Measurements from ENCODE around the gene FCHSD2. TPM values are rescaled to one million over a fixed set of nuclear protein-coding genes. Genes with fewer than 3 reads are reported as not detected.
A peak's percentile ranks its signal among the peaks of the same experiment; 100 is the strongest.

FCHSD2 gene
- total and polyA plus RNA-seq, 2 of the 13 experiments (the other 11 are each of a cell fraction or from before 2014, with no cell fraction given), result 20.5 to 24.8 TPM

DNA sequence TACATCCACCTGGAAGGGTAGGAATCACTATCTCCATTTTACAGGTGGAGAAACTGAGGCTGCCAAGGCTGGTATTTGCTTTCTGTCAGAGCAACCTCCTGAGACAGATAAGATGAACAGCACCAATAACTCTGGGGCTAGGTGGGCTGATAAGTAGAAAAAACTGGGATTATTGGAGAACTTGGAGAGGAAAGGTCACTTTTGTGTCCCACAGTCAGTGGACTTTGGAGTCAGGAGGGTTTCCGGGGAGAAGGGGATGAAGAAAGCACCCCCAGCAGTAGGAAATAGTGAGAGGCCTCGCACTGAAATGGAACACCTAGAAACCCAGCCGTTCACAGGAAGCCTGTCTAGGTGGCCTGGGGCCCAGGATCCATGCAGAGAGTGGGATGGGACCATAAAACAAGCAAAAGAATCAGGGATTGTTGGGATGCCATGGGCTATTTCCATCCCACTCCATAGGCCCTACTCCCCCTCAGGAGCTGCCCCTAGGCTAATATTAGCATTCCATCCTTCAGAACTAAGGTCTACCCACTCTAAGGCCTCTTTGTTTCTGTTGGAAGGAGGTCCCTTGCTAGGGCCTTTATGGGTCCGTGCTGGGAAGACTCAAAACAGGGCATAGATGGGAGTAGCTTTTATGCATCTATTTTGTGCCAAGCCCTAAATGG, 31.0 kb upstream of the FCHSD2 start (continued):
- no peak for TF ChIP-seq ZNF713 (CRISPR knock-in tag; IDR thresholded peaks at IDR 0.05)
- no peak for TF ChIP-seq TCF7 (IDR thresholded peaks at IDR 0.05; ENCODE audit: low read depth)
- TF ChIP-seq, protein P1, sequence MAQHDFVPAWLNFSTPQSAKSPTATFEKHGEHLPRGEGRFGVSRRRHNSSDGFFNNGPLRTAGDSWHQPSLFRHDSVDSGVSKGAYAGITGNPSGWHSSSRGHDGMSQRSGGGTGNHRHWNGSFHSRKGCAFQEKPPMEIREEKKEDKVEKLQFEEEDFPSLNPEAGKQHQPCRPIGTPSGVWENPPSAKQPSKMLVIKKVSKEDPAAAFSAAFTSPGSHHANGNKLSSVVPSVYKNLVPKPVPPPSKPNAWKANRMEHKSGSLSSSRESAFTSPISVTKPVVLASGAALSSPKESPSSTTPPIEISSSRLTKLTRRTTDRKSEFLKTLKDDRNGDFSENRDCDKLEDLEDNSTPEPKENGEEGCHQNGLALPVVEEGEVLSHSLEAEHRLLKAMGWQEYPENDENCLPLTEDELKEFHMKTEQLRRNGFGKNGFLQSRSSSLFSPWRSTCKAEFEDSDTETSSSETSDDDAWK (CRISPR knock-in tag; IDR thresholded peaks at IDR 0.05), result no peak
- no peak for TF ChIP-seq FOXA1 (IDR thresholded peaks at IDR 0.05)
- TF ChIP-seq FOXA1 (CRISPR knock-in tag; IDR thresholded peaks at IDR 0.05), result no peak
- TF ChIP-seq HNRNPH1 (optimal IDR thresholded peaks at IDR 0.05; ENCODE audit: low read depth, low read length), result no peak
- TF ChIP-seq, protein P2, sequence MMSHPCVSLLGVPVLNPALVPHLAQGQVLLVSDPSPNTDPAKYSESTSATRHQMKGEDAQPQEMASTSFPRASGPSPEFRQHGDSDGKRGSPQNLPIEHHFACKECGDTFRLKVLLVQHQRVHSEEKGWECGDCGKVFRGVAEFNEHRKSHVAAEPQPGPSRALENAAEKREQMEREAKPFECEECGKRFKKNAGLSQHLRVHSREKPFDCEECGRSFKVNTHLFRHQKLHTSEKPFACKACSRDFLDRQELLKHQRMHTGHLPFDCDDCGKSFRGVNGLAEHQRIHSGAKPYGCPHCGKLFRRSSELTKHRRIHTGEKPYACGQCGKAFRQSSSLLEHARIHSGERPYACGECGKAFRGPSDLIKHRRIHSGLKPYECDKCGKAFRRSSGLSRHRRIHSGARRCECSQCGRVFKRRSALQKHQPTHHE (CRISPR knock-in tag; IDR thresholded peaks at IDR 0.05; ENCODE audit: borderline replicate concordance), result no peak
- TF ChIP-seq ZNF143 (CRISPR knock-in tag; IDR thresholded peaks at IDR 0.05), result no peak
- no peak for TF ChIP-seq CENPT (CRISPR knock-in tag; IDR thresholded peaks at IDR 0.05; ENCODE audit: low read depth)
- TF ChIP-seq ZNF552 (CRISPR knock-in tag; IDR thresholded peaks at IDR 0.05; ENCODE audit: borderline replicate concordance), result no peak
- no peak for TF ChIP-seq ZNF761 (CRISPR knock-in tag; conservative IDR thresholded peaks at IDR 0.05)
- TF ChIP-seq MED13 (CRISPR knock-in tag; IDR thresholded peaks at IDR 0.05), result peak; percentile 66; the same call in 1 of the 2 replicates
- TF ChIP-seq REL (CRISPR knock-in tag; conservative IDR thresholded peaks at IDR 0.05), result no peak
- TF ChIP-seq, protein P3, sequence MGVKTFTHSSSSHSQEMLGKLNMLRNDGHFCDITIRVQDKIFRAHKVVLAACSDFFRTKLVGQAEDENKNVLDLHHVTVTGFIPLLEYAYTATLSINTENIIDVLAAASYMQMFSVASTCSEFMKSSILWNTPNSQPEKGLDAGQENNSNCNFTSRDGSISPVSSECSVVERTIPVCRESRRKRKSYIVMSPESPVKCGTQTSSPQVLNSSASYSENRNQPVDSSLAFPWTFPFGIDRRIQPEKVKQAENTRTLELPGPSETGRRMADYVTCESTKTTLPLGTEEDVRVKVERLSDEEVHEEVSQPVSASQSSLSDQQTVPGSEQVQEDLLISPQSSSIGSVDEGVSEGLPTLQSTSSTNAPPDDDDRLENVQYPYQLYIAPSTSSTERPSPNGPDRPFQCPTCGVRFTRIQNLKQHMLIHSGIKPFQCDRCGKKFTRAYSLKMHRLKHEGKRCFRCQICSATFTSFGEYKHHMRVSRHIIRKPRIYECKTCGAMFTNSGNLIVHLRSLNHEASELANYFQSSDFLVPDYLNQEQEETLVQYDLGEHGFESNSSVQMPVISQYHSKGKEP (CRISPR knock-in tag; IDR thresholded peaks at IDR 0.05), result no peak
- TF ChIP-seq XRCC5 (optimal IDR thresholded peaks at IDR 0.05; ENCODE audit: low read length), result peak; percentile 14
- TF ChIP-seq ZNF317 (CRISPR knock-in tag; IDR thresholded peaks at IDR 0.05), result no peak
- TF ChIP-seq NRL (CRISPR knock-in tag; IDR thresholded peaks at IDR 0.05; ENCODE audit: borderline replicate concordance), result no peak
- TF ChIP-seq TEAD3 (CRISPR knock-in tag; optimal IDR thresholded peaks at IDR 0.05; ENCODE audit: borderline replicate concordance), result peak; percentile 88
- no peak for TF ChIP-seq CHCHD3 (CRISPR knock-in tag; IDR thresholded peaks at IDR 0.05)
- TF ChIP-seq SAFB2 (CRISPR knock-in tag; IDR thresholded peaks at IDR 0.05; ENCODE audit: borderline replicate concordance, low read depth), result no peak
- no peak for TF ChIP-seq ZNF225 (CRISPR knock-in tag; IDR thresholded peaks at IDR 0.05)
- TF ChIP-seq, protein P4, sequence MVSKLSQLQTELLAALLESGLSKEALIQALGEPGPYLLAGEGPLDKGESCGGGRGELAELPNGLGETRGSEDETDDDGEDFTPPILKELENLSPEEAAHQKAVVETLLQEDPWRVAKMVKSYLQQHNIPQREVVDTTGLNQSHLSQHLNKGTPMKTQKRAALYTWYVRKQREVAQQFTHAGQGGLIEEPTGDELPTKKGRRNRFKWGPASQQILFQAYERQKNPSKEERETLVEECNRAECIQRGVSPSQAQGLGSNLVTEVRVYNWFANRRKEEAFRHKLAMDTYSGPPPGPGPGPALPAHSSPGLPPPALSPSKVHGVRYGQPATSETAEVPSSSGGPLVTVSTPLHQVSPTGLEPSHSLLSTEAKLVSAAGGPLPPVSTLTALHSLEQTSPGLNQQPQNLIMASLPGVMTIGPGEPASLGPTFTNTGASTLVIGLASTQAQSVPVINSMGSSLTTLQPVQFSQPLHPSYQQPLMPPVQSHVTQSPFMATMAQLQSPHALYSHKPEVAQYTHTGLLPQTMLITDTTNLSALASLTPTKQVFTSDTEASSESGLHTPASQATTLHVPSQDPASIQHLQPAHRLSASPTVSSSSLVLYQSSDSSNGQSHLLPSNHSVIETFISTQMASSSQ (IDR thresholded peaks at IDR 0.05; ENCODE audit: low read depth), result no peak
- TF ChIP-seq, protein P4 (CRISPR knock-in tag; IDR thresholded peaks at IDR 0.05; ENCODE audit: borderline replicate concordance), result 0 out of 2 replicates have a peak, but pooled peaks have one; percentile 19
- no peak for TF ChIP-seq JDP2 (CRISPR knock-in tag; IDR thresholded peaks at IDR 0.05; ENCODE audit: borderline replicate concordance)
